Nephron (organoid): ENCODE results near the gene AHNAK2.

ENCODE experiments used
- H3K27ac Mint-ChIP-seq, 3 experiments: 2 replicates each; pipeline ENCODE4 v1.8.0; 2020; ENCODE audit warnings: mixed read lengths in 3 of 3, mild to moderate bottlenecking in 2 of 3, moderate library complexity in 1 of 3
- H3K27me3 Mint-ChIP-seq: 2 replicates; pipeline ENCODE4 v1.8.0; 2021; ENCODE audit warnings: low read depth, mild to moderate bottlenecking, moderate library complexity, mixed read lengths
- H3K36me3 Mint-ChIP-seq: 2 replicates; pipeline ENCODE4 v1.8.0; 2020; ENCODE audit warnings: low read depth, mixed read lengths
- H3K4me1 Mint-ChIP-seq: 2 replicates; pipeline ENCODE4 v1.8.0; 2020; ENCODE audit warnings: mixed read lengths
- H3K4me3 Mint-ChIP-seq, 3 experiments: 2 replicates each; pipeline ENCODE4 v1.8.0; 2020; ENCODE audit warnings: mild to moderate bottlenecking in 3 of 3, mixed read lengths in 3 of 3, moderate library complexity in 2 of 3
- H3K9me3 Mint-ChIP-seq: 2 replicates; pipeline ENCODE4 v1.8.0; 2020; ENCODE audit warnings: mixed read lengths
- TF ChIP-seq, protein P1 (sequence below), 3 experiments: fragments of 200-600 bp; sonication (generic); IDR thresholded peaks; one replicate each; pipeline ENCODE4 v1.5.0; 2021; ENCODE audit warnings: antibody characterized with exemption in 3 of 3; ENCODE audit not compliant: unreplicated experiment in 3 of 3

Gene AHNAK2

DNA sequence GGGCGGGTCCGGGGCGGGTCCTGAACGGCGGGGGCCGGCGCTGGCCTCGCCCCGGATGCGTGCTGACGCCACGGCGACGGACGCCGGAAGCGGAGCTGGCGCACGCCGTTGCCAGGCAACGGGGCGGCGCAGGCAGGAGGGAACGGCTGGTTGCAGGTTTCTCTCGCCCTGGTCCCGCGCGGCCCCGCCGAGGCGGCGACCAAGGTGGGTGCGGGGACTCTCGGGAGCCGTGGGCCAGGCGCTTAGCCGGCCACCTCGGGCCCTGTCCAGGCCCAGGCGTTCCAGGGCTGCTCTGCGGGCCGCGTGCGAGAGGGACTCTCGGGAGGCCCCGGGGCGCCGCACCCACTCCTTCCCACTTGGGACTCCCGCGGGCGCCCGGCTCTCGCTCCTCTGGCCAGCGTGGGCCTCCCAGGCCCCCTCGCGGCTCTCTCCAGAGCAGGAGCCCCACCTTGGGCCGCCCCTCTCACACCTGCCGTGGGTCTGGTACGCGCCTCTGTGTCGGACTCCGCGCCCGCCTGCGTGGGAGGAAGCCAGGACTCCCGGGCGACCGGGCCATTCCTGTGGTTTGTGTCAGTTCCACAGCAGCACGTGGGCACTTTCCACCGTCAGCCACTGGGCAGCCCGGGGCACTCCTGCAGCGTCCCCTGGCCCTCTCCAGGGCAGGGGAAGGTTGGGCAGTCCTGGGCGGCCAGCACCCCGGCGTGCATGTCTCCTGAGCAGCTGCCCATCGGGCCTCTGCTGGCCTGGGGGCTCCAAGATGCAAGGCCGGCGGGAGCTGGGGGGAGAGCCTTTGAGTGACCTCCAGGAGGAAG lies 7.7 kb upstream of the AHNAK2 start, which contains the start of gene CLBA1:
CLBA1 (plus strand) TSS at position 114 of the 812 bp plus-strand sequence; CDS start at position 758, 644 bp downstream.
- Mint-ChIP-seq H3K4me3 (peak within 1 kb of the TSS; percentile 83 to 90 (median 86)), H3K4me1 (peaks cover 22% of the 10 kb centered on the region), H3K9me3 (no peaks in the 10 kb centered on the region), H3K36me3 (no peaks in the 10 kb centered on the region), H3K27me3 (peaks cover 3% of the 10 kb centered on the region), H3K27ac (peak within 1 kb of the TSS in 2 of 3 experiments; percentile 61 to 88)
- TF ChIP-seq, protein P1, sequence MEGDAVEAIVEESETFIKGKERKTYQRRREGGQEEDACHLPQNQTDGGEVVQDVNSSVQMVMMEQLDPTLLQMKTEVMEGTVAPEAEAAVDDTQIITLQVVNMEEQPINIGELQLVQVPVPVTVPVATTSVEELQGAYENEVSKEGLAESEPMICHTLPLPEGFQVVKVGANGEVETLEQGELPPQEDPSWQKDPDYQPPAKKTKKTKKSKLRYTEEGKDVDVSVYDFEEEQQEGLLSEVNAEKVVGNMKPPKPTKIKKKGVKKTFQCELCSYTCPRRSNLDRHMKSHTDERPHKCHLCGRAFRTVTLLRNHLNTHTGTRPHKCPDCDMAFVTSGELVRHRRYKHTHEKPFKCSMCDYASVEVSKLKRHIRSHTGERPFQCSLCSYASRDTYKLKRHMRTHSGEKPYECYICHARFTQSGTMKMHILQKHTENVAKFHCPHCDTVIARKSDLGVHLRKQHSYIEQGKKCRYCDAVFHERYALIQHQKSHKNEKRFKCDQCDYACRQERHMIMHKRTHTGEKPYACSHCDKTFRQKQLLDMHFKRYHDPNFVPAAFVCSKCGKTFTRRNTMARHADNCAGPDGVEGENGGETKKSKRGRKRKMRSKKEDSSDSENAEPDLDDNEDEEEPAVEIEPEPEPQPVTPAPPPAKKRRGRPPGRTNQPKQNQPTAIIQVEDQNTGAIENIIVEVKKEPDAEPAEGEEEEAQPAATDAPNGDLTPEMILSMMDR (IDR thresholded peaks at IDR 0.05; ENCODE audit: unreplicated experiment in 3 of 3), result no peak

DNA sequence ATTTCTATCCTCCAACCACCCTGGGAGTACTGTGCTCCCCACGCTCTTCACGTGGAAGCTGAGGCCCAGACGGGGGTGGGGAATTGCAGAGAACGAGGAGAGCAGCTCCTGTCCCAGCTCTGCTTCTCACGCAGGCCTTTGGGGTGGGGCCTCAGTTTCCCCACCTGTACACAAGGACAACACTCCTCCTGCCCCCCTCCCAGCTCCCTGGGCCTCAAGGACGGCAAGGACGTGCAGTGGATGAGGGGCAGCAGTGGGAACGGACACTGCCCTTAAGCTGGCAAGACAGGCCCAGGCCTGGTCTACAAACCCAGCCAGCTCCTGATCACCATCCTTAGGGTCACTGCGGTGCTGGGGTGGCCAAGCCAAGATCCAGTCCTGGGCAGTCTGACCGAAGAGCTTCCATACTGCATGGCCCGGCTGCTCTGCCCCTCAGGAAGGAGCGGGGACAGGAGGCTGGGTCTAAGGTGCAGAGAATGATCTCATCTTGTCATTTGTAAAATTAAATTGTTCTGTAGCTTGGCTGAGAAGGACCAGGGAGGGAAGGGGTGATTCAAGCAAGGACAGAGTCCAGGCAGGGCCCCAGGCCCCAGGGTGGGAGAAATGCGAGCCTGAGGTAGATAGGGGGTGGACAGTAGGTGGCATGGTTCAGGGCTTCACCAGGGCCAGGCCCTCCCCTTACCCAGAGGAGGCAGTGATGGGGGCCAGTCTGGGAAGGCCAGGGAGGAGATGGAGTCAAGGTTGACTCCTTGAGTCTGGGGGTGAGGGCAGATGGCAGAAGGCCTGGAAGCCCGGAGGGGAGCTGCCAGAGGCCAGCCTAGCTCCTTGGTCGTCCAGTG lies 6.1 kb upstream of the AHNAK2 start:
- Mint-ChIP-seq H3K4me3 (peak overlapping the region; percentile 83 to 90 (median 86)), H3K9me3 (no peaks in the 10 kb centered on the region), H3K36me3 (no peaks in the 10 kb centered on the region), H3K4me1 (peaks cover 29% of the 10 kb centered on the region), H3K27ac (peak overlapping the region; percentile 61 to 92 (median 88)), H3K27me3 (peaks cover 7% of the 10 kb centered on the region)
- TF ChIP-seq, protein P1 (IDR thresholded peaks at IDR 0.05; ENCODE audit: unreplicated experiment in 3 of 3), result no peak

DNA sequence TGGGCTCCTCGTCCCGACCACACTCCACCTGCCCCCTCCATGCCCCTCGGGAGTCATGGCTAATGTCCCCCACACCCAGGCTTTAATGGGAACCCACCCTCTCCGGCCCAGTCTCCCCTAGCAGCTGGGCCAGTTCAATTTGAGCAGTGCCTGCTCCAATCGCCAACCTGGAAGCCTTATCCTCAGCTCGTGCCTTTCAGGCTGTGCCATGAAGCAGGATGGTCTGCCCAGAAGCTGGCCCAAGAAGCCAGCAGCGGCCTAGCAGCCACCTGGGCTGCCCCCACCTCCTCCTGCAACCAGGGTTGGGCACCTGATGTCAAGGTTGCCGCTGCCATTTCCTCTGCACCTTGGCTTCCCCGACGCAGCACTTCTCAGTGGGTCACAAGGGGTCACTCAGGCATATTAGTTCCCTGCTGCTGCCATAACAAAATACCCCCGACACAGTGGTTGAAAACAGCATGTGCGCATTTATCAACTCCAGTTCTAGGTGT lies 5.1 kb upstream of the AHNAK2 start:
- H3K36me3 Mint-ChIP-seq, result no peaks in the 10 kb centered on the region
- H3K4me3 Mint-ChIP-seq, result peak overlapping the region in 2 of 3 experiments; percentile 31 to 54
- TF ChIP-seq, protein P1 (IDR thresholded peaks at IDR 0.05; ENCODE audit: unreplicated experiment in 3 of 3), result no peak
- no peaks in the 10 kb centered on the region for H3K9me3 Mint-ChIP-seq
- peaks cover 12% of the 10 kb centered on the region for H3K27me3 Mint-ChIP-seq
- H3K27ac Mint-ChIP-seq, result peak overlapping the region in 2 of 3 experiments; percentile 3 to 23
- peaks cover 33% of the 10 kb centered on the region for H3K4me1 Mint-ChIP-seq

DNA sequence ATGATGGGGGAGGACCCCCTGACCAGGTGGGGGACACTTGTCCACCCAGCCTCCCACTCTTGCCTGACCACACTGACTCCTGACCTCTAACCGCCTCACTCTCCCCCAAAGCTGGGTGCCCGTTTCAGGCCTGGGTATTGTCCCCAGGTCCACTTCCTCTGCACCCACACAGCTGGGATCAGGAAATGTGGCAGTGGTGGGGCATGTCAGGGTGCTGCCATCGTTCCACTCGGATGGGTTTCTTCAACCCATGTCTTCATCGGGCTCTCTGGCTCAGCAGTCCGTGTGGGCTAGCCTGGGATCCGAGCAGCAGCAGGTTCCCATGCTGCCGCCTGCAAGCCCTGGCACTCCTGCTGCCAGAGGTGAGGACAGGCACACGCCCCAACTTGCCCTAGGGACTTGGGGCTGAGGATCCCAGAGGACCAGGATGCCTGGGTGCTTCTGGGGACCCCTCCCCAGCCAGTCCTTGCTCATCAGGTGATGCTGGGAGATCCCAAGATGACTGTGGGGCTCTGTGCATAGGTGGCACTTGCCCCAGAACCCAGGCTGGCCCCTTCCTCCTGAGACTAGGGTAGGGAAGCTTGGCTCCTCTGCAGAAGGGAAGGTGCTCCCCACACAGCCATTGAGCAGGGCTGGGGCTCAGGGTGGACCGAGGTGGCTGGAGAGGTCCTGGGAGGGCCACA lies 4.5 kb upstream of the AHNAK2 start:
- H3K27ac Mint-ChIP-seq, result peak overlapping the region in 1 of 3 experiments; percentile 33
- peaks cover 11% of the 10 kb centered on the region for H3K27me3 Mint-ChIP-seq
- no peaks in the 10 kb centered on the region for H3K36me3 Mint-ChIP-seq
- TF ChIP-seq, protein P1 (IDR thresholded peaks at IDR 0.05; ENCODE audit: unreplicated experiment in 3 of 3), result no peak
- peak overlapping the region in 2 of 3 experiments; percentile 24 to 26 for H3K4me3 Mint-ChIP-seq
- peaks cover 33% of the 10 kb centered on the region for H3K4me1 Mint-ChIP-seq
- no peaks in the 10 kb centered on the region for H3K9me3 Mint-ChIP-seq

DNA sequence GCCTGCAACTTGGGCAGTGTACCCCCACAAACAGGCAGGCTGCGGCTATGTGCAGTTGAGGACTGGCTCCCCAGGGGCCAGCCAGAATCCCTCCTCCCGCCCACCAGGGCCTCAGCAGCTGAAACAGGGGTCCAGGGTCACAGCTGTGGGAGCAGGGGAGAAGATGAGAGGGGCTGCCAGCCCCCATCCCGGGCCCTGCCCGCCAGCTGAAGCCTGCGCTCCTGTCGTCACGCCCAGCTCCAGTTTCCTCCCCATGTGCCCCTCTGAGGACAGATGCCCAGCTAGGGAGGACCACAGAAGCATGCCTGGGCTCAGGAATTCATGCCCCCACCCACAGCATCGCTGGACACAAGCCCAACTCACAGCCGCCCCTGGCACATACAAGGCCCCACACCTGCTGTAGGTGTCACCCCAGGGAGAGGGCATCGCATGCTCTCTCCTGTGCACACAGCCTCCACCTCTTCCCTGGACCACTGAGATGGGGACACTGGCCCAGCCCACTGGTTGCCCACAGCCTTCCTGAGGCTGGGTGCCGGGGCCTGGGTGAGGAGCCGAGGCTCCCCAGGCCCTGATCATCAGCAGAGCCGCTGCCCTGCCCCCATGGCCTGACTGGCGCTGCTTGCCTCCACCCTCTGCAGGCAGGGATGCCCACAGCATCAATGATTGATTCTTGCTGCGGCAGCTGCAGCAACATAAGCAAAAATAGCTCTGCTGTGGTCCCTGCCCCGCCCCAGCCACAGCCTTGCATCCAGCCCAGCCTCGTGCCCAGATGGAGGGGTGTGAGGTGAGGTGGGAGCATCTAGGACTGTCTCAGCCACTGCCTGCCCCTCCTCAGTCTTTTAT lies 3.7 kb upstream of the AHNAK2 start:
- H3K27ac Mint-ChIP-seq, result peak overlapping the region in 1 of 3 experiments; percentile 33
- no peaks in the 10 kb centered on the region for H3K36me3 Mint-ChIP-seq
- peaks cover 16% of the 10 kb centered on the region for H3K27me3 Mint-ChIP-seq
- no peaks in the 10 kb centered on the region for H3K9me3 Mint-ChIP-seq
- H3K4me1 Mint-ChIP-seq, result peaks cover 27% of the 10 kb centered on the region
- H3K4me3 Mint-ChIP-seq, result peak overlapping the region in 2 of 3 experiments; percentile 24 to 26
- TF ChIP-seq, protein P1 (IDR thresholded peaks at IDR 0.05; ENCODE audit: unreplicated experiment in 3 of 3), result no peak
